Small intestine (tissue), 7 donors: ENCODE measurements around the gene LBP. TPM values are rescaled to one million over a fixed set of nuclear protein-coding genes. Genes with fewer than 3 reads are reported as not detected.

Source experiments
- DNase-seq, 2 donors: peaks; one replicate each; pipeline versions ENCODE4 v3.0.0 to v3.0.0-alpha.2; 2013
- FAIRE-seq: peaks from 2 replicates; lab custom pipeline; 2012; peaks lifted over from hg19 to GRCh38; lab: Jason Lieb, UNC
- H3K27ac ChIP-seq, 3 donors: one replicate each; pipeline ENCODE4 v1.5.1; 2013; ENCODE audit warnings: low read length in 2 of 3, mild to moderate bottlenecking in 2 of 3, control low read depth in 1 of 3, inconsistent platforms in 1 of 3, low read depth in 1 of 3, moderate library complexity in 1 of 3
- H3K27me3 ChIP-seq, 3 donors: one replicate each; pipeline ENCODE4 v1.6.1; 2013; ENCODE audit warnings: low read length in 3 of 3, inconsistent platforms in 1 of 3; ENCODE audit not compliant: control insufficient read depth in 3 of 3, insufficient read depth in 3 of 3
- H3K36me3 ChIP-seq, 3 donors: one replicate each; pipeline ENCODE4 v1.6.1; 2013; ENCODE audit warnings: low read length in 3 of 3, inconsistent platforms in 1 of 3, low read depth in 1 of 3, mild to moderate bottlenecking in 1 of 3, moderate library complexity in 1 of 3; ENCODE audit not compliant: control insufficient read depth in 3 of 3, insufficient read depth in 2 of 3
- H3K4me1 ChIP-seq, 3 donors: one replicate each; pipeline ENCODE4 v1.6.1; 2013; ENCODE audit warnings: low read length in 2 of 3, inconsistent platforms in 1 of 3, low read depth in 1 of 3, mild to moderate bottlenecking in 1 of 3, moderate library complexity in 1 of 3; ENCODE audit not compliant: control insufficient read depth in 3 of 3, insufficient read depth in 2 of 3
- H3K4me3 ChIP-seq, 3 donors: one replicate each; pipeline ENCODE4 v1.5.1; 2013; ENCODE audit warnings: low read length in 3 of 3, control low read depth in 1 of 3, inconsistent platforms in 1 of 3, low read depth in 1 of 3, mild to moderate bottlenecking in 1 of 3, moderate library complexity in 1 of 3
- H3K9me3 ChIP-seq, 2 donors: one replicate each; pipeline ENCODE4 v1.6.1; 2013; ENCODE audit warnings: low read depth in 1 of 2, low read length in 1 of 2; ENCODE audit not compliant: control insufficient read depth in 2 of 2, insufficient read depth in 1 of 2
- WGBS, 3 donors: extraction: QIAGEN DNeasy Blood & Tissue Kit; methylation state at CpG; one replicate each; pipeline ENCODE4 v1.1.7; 2013; 5-methylcytosine and 5-hydroxymethylcytosine counted together
- polyA plus RNA-seq, 4 donors: library from polyadenylated mRNA; stranded (reverse) in 3 of 4; unstranded in 1 of 4; fragments of 200-250 nt in 3 of 4; fragments of 120-200 nt in 1 of 4; gene quantifications; one replicate each; pipeline versions ENCODE4 v1.2.1 to v1.2.3, GENCODE V29; 2013
- donor health status: healthy with polysubstance abuse.
- donor health status: control.
- donor health status: control.
- donor health status: Bipolar disorder and iron deficiency.
- donor health status: healthy.

Gene LBP
- polyA plus RNA-seq, 4 donors: 0.49 TPM; not detected in 3

DNA sequence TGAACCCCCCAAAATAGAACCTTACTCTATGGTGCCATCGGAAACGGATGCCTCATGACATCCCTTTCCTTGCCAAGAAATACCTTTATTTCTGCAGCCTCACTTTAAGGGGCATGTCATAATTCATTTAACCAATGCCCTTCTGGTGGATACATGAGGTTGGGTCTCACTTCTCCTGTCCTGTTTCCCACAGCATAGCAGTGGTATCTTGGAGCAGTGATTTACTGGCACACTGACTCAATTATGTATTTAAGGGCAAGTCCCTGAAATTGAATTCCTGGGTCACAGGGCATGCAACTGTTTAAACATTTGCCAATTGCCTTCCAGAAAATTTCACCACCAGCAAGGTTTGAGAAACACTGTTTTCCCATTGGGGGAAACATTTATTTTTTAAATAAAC is 639 bp upstream of the LBP start:
- DNase-seq (no peak), FAIRE-seq (no peak)
- no peaks in the 10 kb centered on the region for H3K9me3 ChIP-seq
- no peak overlapping the region for H3K4me3 ChIP-seq
- no peak overlapping the region for H3K27ac ChIP-seq
- no peaks in the 10 kb centered on the region for H3K36me3 ChIP-seq
- H3K27me3 ChIP-seq: no peaks in the 10 kb centered on the region
- peaks cover 3 to 8% (median 6%) of the 10 kb centered on the region in 3 donors for H3K4me1 ChIP-seq
- 36 to 83% (median 48%) methylated on average over 2 of the region's 2 CpGs for WGBS, 3 donors

DNA sequence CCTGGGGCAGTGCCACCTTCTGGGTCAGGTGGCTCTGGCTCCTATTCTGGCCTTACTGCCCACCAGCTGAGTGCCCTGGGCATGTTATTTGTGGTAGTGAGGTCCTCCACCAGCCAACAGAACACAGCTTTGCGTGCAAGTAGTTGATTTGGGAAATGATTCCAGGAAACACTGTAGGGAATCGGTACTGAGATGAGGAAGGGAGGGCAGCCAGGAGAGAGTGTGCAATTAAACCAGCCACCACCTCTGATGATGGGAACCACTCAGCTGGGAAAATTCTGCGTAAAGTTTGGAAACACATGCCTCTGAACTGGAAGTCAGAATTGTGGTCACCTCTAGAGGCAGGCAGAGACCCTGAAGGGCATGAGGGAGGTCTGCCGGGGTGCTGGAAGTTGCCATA is 459 bp downstream of the LBP start:
- DNase-seq (no peak), FAIRE-seq (no peak)
- Histone ChIP-seq H3K36me3 (no peaks in the 10 kb centered on the region), H3K27ac (no peak overlapping the region), H3K9me3 (no peaks in the 10 kb centered on the region), H3K4me3 (no peak overlapping the region), H3K27me3 (no peaks in the 10 kb centered on the region), H3K4me1 (peaks cover 3 to 8% (median 6%) of the 10 kb centered on the region in 3 donors)
- 78 to 87% (median 83%) methylated on average over 4 of the region's 4 CpGs for WGBS, 3 donors

- FAIRE-seq (no peak), DNase-seq (no peak)
- H3K27ac ChIP-seq: no peak overlapping the region
- no peaks in the 10 kb centered on the region for H3K36me3 ChIP-seq
- H3K9me3 ChIP-seq: no peaks in the 10 kb centered on the region
- H3K4me3 ChIP-seq: no peak overlapping the region
- WGBS, 3 donors: 78 to 83% (median 79%) methylated on average over 5 of the region's 5 CpGs
- no peaks in the 10 kb centered on the region for H3K27me3 ChIP-seq
- H3K4me1 ChIP-seq: peaks cover 0 to 2% (median 0%) of the 10 kb centered on the region in 3 donors
Measured at GRCh38 chr20:38349856-38350255, 3.6 kb downstream of the LBP start.

DNA sequence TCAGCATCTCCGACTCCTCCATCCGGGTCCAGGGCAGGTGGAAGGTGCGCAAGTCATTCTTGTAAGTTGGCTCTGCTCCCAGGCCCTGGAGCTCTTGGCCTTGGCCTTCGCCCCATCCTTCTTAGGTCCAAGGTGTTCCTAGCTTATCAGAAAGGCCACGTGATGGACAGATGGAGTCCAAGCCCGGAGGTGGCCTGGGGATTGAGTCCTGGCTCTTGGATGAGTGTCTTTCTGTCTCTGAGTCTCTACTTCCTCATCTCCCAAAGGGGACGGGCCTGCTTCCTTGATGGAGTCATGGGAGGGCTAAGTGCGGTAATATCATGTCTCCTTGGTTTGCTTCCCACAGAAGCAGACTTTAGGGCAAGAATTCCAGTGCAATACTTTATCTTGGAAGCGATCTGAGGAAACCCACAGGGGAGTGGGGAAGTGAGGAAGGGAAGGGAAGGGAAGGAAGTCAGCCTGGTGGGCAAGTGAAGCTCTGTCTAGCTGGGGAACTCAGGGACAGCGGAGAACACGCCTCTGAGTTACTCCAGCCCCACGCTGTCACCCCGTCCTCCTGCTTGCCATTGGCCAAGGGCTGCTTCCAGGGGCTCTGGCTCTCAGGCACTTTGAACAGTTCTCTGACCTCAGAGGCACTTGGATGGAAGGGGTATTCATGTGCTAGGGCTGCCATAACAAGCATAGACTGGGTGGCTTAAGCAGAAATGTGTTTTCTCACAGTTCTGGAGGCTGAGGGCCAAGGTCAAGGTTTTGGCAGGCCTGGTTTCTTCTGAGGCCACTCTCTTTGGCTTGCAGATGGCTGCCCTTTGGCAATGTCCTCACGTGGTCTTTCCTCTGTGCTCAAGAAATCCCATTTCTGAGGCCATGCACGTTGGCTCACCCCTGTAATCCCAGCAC is 4.8 kb downstream of the LBP start:
- FAIRE-seq (no peak), DNase-seq (peak in 1 of 2 donors; percentile 91)
- Histone ChIP-seq H3K27me3 (no peaks in the 10 kb centered on the region), H3K9me3 (no peaks in the 10 kb centered on the region), H3K4me3 (no peak overlapping the region), H3K27ac (peak overlapping the region in 2 of 3 donors; percentile 61 to 82), H3K4me1 (peaks cover 0 to 2% (median 0%) of the 10 kb centered on the region in 3 donors), H3K36me3 (no peaks in the 10 kb centered on the region)
- WGBS, 3 donors: 48 to 66% (median 49%) methylated on average over 13 to 15 of the region's 15 CpGs

- Histone ChIP-seq H3K9me3 (no peaks in the 10 kb centered on the region), H3K27ac (no peak overlapping the region), H3K4me3 (no peak overlapping the region), H3K27me3 (no peaks in the 10 kb centered on the region), H3K36me3 (no peaks in the 10 kb centered on the region), H3K4me1 (peaks cover 0 to 2% (median 0%) of the 10 kb centered on the region in 3 donors)
- DNase-seq (no peak), FAIRE-seq (no peak)
- WGBS, 3 donors: 26 to 70% (median 69%) methylated on average over 7 of the region's 7 CpGs
Measured at GRCh38 chr20:38353316-38353715, 7.0 kb downstream of the LBP start.

DNA sequence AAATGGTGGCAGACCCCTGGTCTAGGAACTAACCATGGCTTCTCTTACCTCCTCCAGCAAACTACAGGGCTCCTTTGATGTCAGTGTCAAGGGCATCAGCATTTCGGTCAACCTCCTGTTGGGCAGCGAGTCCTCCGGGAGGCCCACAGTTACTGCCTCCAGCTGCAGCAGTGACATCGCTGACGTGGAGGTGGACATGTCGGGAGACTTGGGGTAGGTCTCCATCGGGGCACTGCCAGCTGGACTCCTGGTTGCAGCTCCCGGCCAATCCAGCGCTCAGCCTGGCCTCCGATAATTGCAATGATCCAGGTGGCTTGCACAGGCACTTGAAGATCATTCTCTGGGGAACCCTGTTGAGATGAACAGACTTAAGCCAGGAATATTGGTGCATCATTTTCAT is 7.9 kb downstream of the LBP start:
- Histone ChIP-seq H3K4me3 (no peak overlapping the region), H3K9me3 (no peaks in the 10 kb centered on the region), H3K4me1 (peaks cover 0 to 2% (median 0%) of the 10 kb centered on the region in 3 donors), H3K27me3 (no peaks in the 10 kb centered on the region), H3K36me3 (no peaks in the 10 kb centered on the region), H3K27ac (no peak overlapping the region)
- FAIRE-seq (no peak), DNase-seq (no peak)
- WGBS, 3 donors: 94 to 96% (median 95%) methylated on average over 10 of the region's 10 CpGs

- Histone ChIP-seq H3K4me1 (peaks cover 0 to under 1% (median 0%) of the 10 kb centered on the region in 3 donors), H3K27me3 (no peaks in the 10 kb centered on the region), H3K9me3 (no peaks in the 10 kb centered on the region), H3K36me3 (no peaks in the 10 kb centered on the region), H3K27ac (no peak overlapping the region), H3K4me3 (no peak overlapping the region)
- 78 to 85% (median 81%) methylated on average over 18 of the region's 18 CpGs for WGBS, 3 donors
- FAIRE-seq (no peak), DNase-seq (no peak)
Measured at GRCh38 chr20:38355161-38356012, 9.1 kb downstream of the LBP start.

- FAIRE-seq (no peak), DNase-seq (no peak)
- Histone ChIP-seq H3K27me3 (no peaks in the 10 kb centered on the region), H3K27ac (no peak overlapping the region), H3K36me3 (no peaks in the 10 kb centered on the region), H3K4me3 (no peak overlapping the region), H3K4me1 (no peaks in the 10 kb centered on the region), H3K9me3 (no peaks in the 10 kb centered on the region)
- WGBS, 3 donors: 66 to 85% (median 72%) methylated on average over 7 of the region's 7 CpGs
Measured at GRCh38 chr20:38357653-38358207, 11.4 kb downstream of the LBP start.
